A549 (cell line): ENCODE measurements around the gene ELF4.

Source experiments
- CBX2 ChIP-seq: fragments of 200-600 bp; sonication (generic); IDR thresholded peaks from 2 replicates; pipeline ENCODE4 v1.6.1; 2016; ENCODE audit warnings: low read depth, mild to moderate bottlenecking, borderline replicate concordance
- CTCF ChIP-seq: fragments of >200 bp; sonication (Bioruptor Twin); formaldehyde crosslinking; IDR thresholded peaks from 3 replicates; pipeline ENCODE4 v1.5.1; 2016
- ELK1 ChIP-seq: fragments of 150-350 bp; IDR thresholded peaks from 2 replicates; pipeline ENCODE4 v1.6.1; 2014; ENCODE audit warnings: low read depth, mild to moderate bottlenecking, low read length
- EP300 ChIP-seq, 2 experiments: fragments of >200 bp; sonication (Bioruptor Twin); formaldehyde crosslinking; IDR thresholded peaks; 2 replicates in 1 of 2; 3 replicates in 1 of 2; pipeline ENCODE4 v1.6.1; 2016 to 2017
- FOXS1 ChIP-seq: fragments of 250-450 bp; sonication (Bioruptor Pico); IDR thresholded peaks from 2 replicates; pipeline ENCODE4 v1.5.0; 2020; ENCODE audit warnings: mild to moderate bottlenecking, moderate library complexity
- MYC ChIP-seq: IDR thresholded peaks from 2 replicates; pipeline ENCODE4 v1.6.1; 2012; ENCODE audit warnings: mild to moderate bottlenecking, inconsistent platforms, low read length, improper control_type of control experiment, borderline replicate concordance
- POLR2A ChIP-seq: IDR thresholded peaks from 2 replicates; pipeline ENCODE4 v1.6.1; 2012; ENCODE audit warnings: mild to moderate bottlenecking, low read length
- RAD21 ChIP-seq, 2 experiments: fragments of >200 bp in 1 of 2; sonication (Bioruptor Twin) in 1 of 2; formaldehyde crosslinking in 1 of 2; IDR thresholded peaks in 1 of 2; conservative IDR thresholded peaks in 1 of 2; 2 replicates in 1 of 2; 3 replicates in 1 of 2; pipeline ENCODE4 v1.6.1; 2012 to 2018; ENCODE audit warnings: inconsistent platforms in 1 of 2
- RCOR1 ChIP-seq: fragments of 150-350 bp; IDR thresholded peaks from 2 replicates; pipeline ENCODE4 v1.6.1; 2014; ENCODE audit warnings: antibody characterized with exemption, low read length, low read depth
- USF2 ChIP-seq: fragments of 450-650 bp; IDR thresholded peaks from 2 replicates; pipeline ENCODE4 v1.6.1; 2014; ENCODE audit warnings: antibody characterized with exemption

GRCh38 chrX:130091980-130092522 is 18.2 kb downstream of the ELF4 start:
- TF ChIP-seq CTCF (no peak), POLR2A (no peak), USF2 (no peak), CBX2 (no peak), EP300 (IDR thresholded peaks at IDR 0.05) (no peak), RAD21 (conservative IDR thresholded peaks at IDR 0.05 in 1 of 2, IDR thresholded peaks at IDR 0.05 in 1 of 2) (no peak), MYC (no peak), ELK1 (no peak), RCOR1 (no peak), FOXS1 (CRISPR knock-in tag) (no peak)
